Measurements from ENCODE around the gene ALG14. TPM values are rescaled to one million over a fixed set of nuclear protein-coding genes. Genes with fewer than 3 reads are reported as not detected.

ALG14 gene
- total and polyA plus RNA-seq, 2 donors (not counting 1 experiment from before 2014, with no cell fraction given) = 0.92 to 2.6 TPM

- no peak overlapping the region for H3K9ac ChIP-seq (ENCODE audit: low read length)
- H3K9me3 ChIP-seq (ENCODE audit: control extremely low read depth in 1 of 3, control insufficient read depth in 2 of 3, insufficient read depth in 1 of 3, low read length in 2 of 3) = peaks cover 0 to 8% (median 0%) of the 10 kb centered on the region in 3 donors
- no peak overlapping the region for H3K4me2 ChIP-seq (replicated peaks; ENCODE audit: low read depth, low read length, poor library complexity, severe bottlenecking)
- H3K4me1 ChIP-seq (ENCODE audit: control insufficient read depth in 2 of 2, insufficient read depth in 2 of 2, low read length in 2 of 2) = no peaks in the 10 kb centered on the region
- no peak overlapping the region for H3K4me3 ChIP-seq (ENCODE audit: control extremely low read depth in 1 of 5, extremely low read depth in 1 of 5, insufficient read depth in 1 of 5, low read depth in 2 of 5, low read length in 4 of 5)
- no peak overlapping the region for H3K27ac ChIP-seq (ENCODE audit: low read length in 2 of 2)
- ATAC-seq (ENCODE audit: low read depth) (no peak), DNase-seq (no peak)
- H3K27ac Mint-ChIP-seq = no peak overlapping the region
- H3K27me3 ChIP-seq (replicated peaks in 1 of 4; ENCODE audit: control extremely low read depth in 1 of 4, control insufficient read depth in 3 of 4, insufficient read depth in 4 of 4, low read length in 3 of 4) = no peaks in the 10 kb centered on the region
- H3K79me2 ChIP-seq (ENCODE audit: control insufficient read depth, insufficient read depth, low read length) = no peaks in the 10 kb centered on the region
- H3K27me3 Mint-ChIP-seq = peaks cover 10% of the 10 kb centered on the region
- H3K36me3 ChIP-seq (replicated peaks in 1 of 2; ENCODE audit: control extremely low read depth in 1 of 2, control insufficient read depth in 1 of 2, extremely low read depth in 1 of 2, insufficient read depth in 2 of 2, low read length in 1 of 2) = no peaks in the 10 kb centered on the region
- ChIA-PET POLR2A (no interaction called here), CTCF (interaction anchor here (2.0 to 2.3 kb wide), 2 partner anchors 29 to 147 kb away, joined by 5 to 8 read pairs; partner anchors contain the start of genes RWDD3 and TLCD4)
- intact Hi-C loops (cut with micrococcal nuclease) = no loop called here
- no peak overlapping the region for H2AFZ ChIP-seq (ENCODE audit: insufficient read depth, low read depth, low read length, poor library complexity, severe bottlenecking)
- no peak for TF ChIP-seq CTCF (IDR thresholded peaks at IDR 0.05)
- no peak for TF ChIP-seq EZH2 (IDR thresholded peaks at IDR 0.05; ENCODE audit: borderline replicate concordance, insufficient read depth, low read depth, low read length, poor library complexity, severe bottlenecking)
- no peaks in the 10 kb centered on the region for H3K9me3 Mint-ChIP-seq (ENCODE audit: insufficient read depth)
- no peaks in the 10 kb centered on the region for H3K4me1 Mint-ChIP-seq
- 62% methylated on average over 3 of the region's 5 CpGs for WGBS (ENCODE audit: insufficient coverage)
- H4K20me1 ChIP-seq (ENCODE audit: control insufficient read depth, insufficient read depth, low read length, poor library complexity, severe bottlenecking) = no peaks in the 10 kb centered on the region
- H3K4me3 Mint-ChIP-seq = no peak overlapping the region
These were observed 14.3 kb upstream of the ALG14 start for GRCh38 chr1:95086949-95087533.

- TF ChIP-seq EZH2 (IDR thresholded peaks at IDR 0.05; ENCODE audit: borderline replicate concordance, insufficient read depth, low read depth, low read length, poor library complexity, severe bottlenecking) (no peak), CTCF (IDR thresholded peaks at IDR 0.05) (no peak)
- Mint-ChIP-seq H3K4me1 (no peaks in the 10 kb centered on the region), H3K27ac (no peak overlapping the region), H3K9me3 (ENCODE audit: insufficient read depth) (no peaks in the 10 kb centered on the region), H3K4me3 (no peak overlapping the region), H3K27me3 (peaks cover 10% of the 10 kb centered on the region)
- Histone ChIP-seq H3K79me2 (ENCODE audit: control insufficient read depth, insufficient read depth, low read length) (no peaks in the 10 kb centered on the region), H3K9ac (ENCODE audit: low read length) (no peak overlapping the region), H4K20me1 (ENCODE audit: control insufficient read depth, insufficient read depth, low read length, poor library complexity, severe bottlenecking) (no peaks in the 10 kb centered on the region), H3K9me3 (ENCODE audit: control extremely low read depth in 1 of 3, control insufficient read depth in 2 of 3, insufficient read depth in 1 of 3, low read length in 2 of 3) (peaks cover 0 to 4% (median 0%) of the 10 kb centered on the region in 3 donors), H2AFZ (ENCODE audit: insufficient read depth, low read depth, low read length, poor library complexity, severe bottlenecking) (no peak overlapping the region), H3K4me1 (ENCODE audit: control insufficient read depth in 2 of 2, insufficient read depth in 2 of 2, low read length in 2 of 2) (no peaks in the 10 kb centered on the region), H3K4me2 (replicated peaks; ENCODE audit: low read depth, low read length, poor library complexity, severe bottlenecking) (no peak overlapping the region), H3K4me3 (ENCODE audit: control extremely low read depth in 1 of 5, extremely low read depth in 1 of 5, insufficient read depth in 1 of 5, low read depth in 2 of 5, low read length in 4 of 5) (no peak overlapping the region), H3K27ac (ENCODE audit: low read length in 2 of 2) (no peak overlapping the region), H3K27me3 (replicated peaks in 1 of 4; ENCODE audit: control extremely low read depth in 1 of 4, control insufficient read depth in 3 of 4, insufficient read depth in 4 of 4, low read length in 3 of 4) (peaks cover 0 to 3% (median 0%) of the 10 kb centered on the region in 4 experiments), H3K36me3 (replicated peaks in 1 of 2; ENCODE audit: control extremely low read depth in 1 of 2, control insufficient read depth in 1 of 2, extremely low read depth in 1 of 2, insufficient read depth in 2 of 2, low read length in 1 of 2) (no peaks in the 10 kb centered on the region)
- DNase-seq (no peak), ATAC-seq (ENCODE audit: low read depth) (no peak)
- ChIA-PET CTCF (interaction anchor here (1.0 to 6.8 kb wide), 12 partner anchors 10 to 230 kb away, joined by 3 to 92 read pairs (median 10); partner anchors contain the start of genes ALG14, RWDD3 and TLCD4), POLR2A (interaction anchor here (1.5 kb wide), 1 partner anchor 149 kb away, joined by 6 read pairs; the partner anchor contains the start of gene RWDD3)
- WGBS (ENCODE audit: insufficient coverage) = 92% methylated on average over 2 of the region's 2 CpGs
- intact Hi-C loops (cut with micrococcal nuclease) = no loop called here
These were observed 12.6 kb upstream of the ALG14 start for GRCh38 chr1:95085376-95085775.
